Mucosa of rectum (tissue), 2 donors: Measurements from ENCODE around the gene FOXI1.

ENCODE experiments used
- H3K27ac ChIP-seq, 2 donors: one replicate each; pipeline ENCODE4 v1.7.0; 2013; ENCODE audit warnings: inconsistent platforms in 2 of 2, low read depth in 2 of 2, low read length in 2 of 2
- H3K27me3 ChIP-seq, 2 donors: one replicate each; pipeline ENCODE4 v1.7.0; 2013; ENCODE audit warnings: low read length in 2 of 2; ENCODE audit not compliant: control insufficient read depth in 2 of 2, insufficient read depth in 2 of 2
- H3K36me3 ChIP-seq, 2 donors: one replicate each; pipeline ENCODE4 v1.7.0; 2013; ENCODE audit warnings: low read length in 2 of 2; ENCODE audit not compliant: control insufficient read depth in 2 of 2, insufficient read depth in 2 of 2
- H3K4me1 ChIP-seq, 2 donors: one replicate each; pipeline ENCODE4 v1.7.0; 2013; ENCODE audit warnings: low read length in 2 of 2, mild to moderate bottlenecking in 1 of 2; ENCODE audit not compliant: control insufficient read depth in 2 of 2, insufficient read depth in 2 of 2
- H3K4me3 ChIP-seq, 2 donors: one replicate each; pipeline ENCODE4 v1.7.0; 2013; ENCODE audit warnings: low read length in 2 of 2
- H3K9ac ChIP-seq, 2 donors: one replicate each; pipeline ENCODE4 v1.7.0; 2013; ENCODE audit warnings: low read length in 2 of 2, low read depth in 1 of 2, mild to moderate bottlenecking in 1 of 2
- H3K9me3 ChIP-seq, 2 donors: one replicate each; pipeline ENCODE4 v1.7.0; 2013; ENCODE audit warnings: low read length in 2 of 2; ENCODE audit not compliant: control insufficient read depth in 2 of 2
- donor health status: healthy.
- donor health status: Normal muscosa, but diverticular disease.

The FOXI1 gene

GRCh38 chr5:170108266-170108785 is 2.6 kb downstream of the FOXI1 start:
- H3K36me3 ChIP-seq, result no peaks in the 10 kb centered on the region
- no peaks in the 10 kb centered on the region for H3K9me3 ChIP-seq
- no peak overlapping the region for H3K27ac ChIP-seq
- H3K4me3 ChIP-seq, result no peak overlapping the region
- H3K27me3 ChIP-seq, result no peaks in the 10 kb centered on the region
- no peaks in the 10 kb centered on the region for H3K4me1 ChIP-seq
- H3K9ac ChIP-seq, result no peak overlapping the region

- Histone ChIP-seq H3K4me1 (no peaks in the 10 kb centered on the region), H3K27me3 (no peaks in the 10 kb centered on the region), H3K36me3 (no peaks in the 10 kb centered on the region), H3K4me3 (no peak overlapping the region), H3K9ac (no peak overlapping the region), H3K9me3 (no peaks in the 10 kb centered on the region), H3K27ac (no peak overlapping the region)
Measured at GRCh38 chr5:170109059-170110031, 3.6 kb downstream of the FOXI1 start.

DNA sequence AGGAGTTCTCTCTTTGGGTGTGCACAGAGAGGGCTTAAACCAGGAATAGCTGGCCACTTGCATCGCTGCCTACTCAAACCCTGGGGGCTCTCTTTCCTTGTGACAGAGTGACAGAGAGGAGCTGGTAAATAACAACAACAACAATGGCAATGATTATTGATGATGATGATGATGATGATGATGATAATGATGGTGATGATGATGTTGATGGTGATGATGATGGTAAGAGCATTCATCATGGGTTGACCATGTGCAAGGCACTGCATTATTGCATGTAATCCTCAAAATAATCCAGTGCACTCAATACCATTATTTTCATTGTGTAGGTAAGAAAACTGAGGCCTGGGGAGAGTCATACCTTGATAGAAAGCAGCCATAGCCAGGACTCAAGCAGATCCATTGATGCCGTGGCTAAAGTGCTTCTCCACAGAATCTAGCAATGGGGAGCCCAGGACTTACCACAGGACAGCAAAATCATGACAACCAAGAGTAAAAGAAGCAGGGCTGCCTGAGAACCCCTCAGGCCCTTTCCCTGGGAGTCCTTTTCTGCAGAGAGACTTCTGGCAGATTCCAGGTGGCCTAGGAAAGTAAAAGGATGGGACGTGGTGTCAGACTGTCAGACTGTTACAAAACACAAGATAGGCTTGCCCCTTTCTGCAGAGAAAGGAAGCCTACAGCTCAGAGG is 4.8 kb downstream of the FOXI1 start:
- Histone ChIP-seq H3K9ac (no peak overlapping the region), H3K4me3 (no peak overlapping the region), H3K4me1 (no peaks in the 10 kb centered on the region), H3K27ac (no peak overlapping the region), H3K9me3 (no peaks in the 10 kb centered on the region), H3K27me3 (no peaks in the 10 kb centered on the region), H3K36me3 (no peaks in the 10 kb centered on the region)

GRCh38 chr5:170111088-170111785 is 5.5 kb downstream of the FOXI1 start:
- Histone ChIP-seq H3K36me3 (no peaks in the 10 kb centered on the region), H3K27me3 (no peaks in the 10 kb centered on the region), H3K4me1 (no peaks in the 10 kb centered on the region), H3K27ac (no peak overlapping the region), H3K4me3 (no peak overlapping the region), H3K9me3 (no peaks in the 10 kb centered on the region), H3K9ac (no peak overlapping the region)

GRCh38 chr5:170112876-170113521 is 7.3 kb downstream of the FOXI1 start:
- H3K36me3 ChIP-seq, result no peaks in the 10 kb centered on the region
- H3K27me3 ChIP-seq, result no peaks in the 10 kb centered on the region
- no peaks in the 10 kb centered on the region for H3K9me3 ChIP-seq
- H3K4me3 ChIP-seq, result no peak overlapping the region
- no peak overlapping the region for H3K9ac ChIP-seq
- no peak overlapping the region for H3K27ac ChIP-seq
- no peaks in the 10 kb centered on the region for H3K4me1 ChIP-seq

DNA sequence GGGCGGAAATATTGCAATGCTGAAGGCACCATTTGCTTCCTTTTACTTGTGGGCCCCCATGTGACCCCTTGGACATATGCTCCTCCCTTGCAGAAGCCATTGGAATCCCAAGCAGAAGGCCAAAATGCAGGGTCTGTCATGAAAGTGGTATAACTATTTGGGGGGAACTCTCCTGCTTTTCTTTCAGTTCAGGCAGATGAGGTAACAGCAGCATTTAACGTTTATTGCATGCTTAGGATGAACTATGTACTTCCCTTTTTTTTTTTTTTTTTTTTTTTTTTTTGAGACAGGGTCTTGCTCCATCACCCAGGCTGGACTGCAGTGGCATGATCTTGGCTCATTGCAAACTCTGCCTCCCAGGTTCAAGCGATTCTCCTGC is 7.8 kb downstream of the FOXI1 start:
- Histone ChIP-seq H3K9ac (no peak overlapping the region), H3K4me1 (no peaks in the 10 kb centered on the region), H3K9me3 (no peaks in the 10 kb centered on the region), H3K4me3 (no peak overlapping the region), H3K36me3 (no peaks in the 10 kb centered on the region), H3K27ac (no peak overlapping the region), H3K27me3 (no peaks in the 10 kb centered on the region)

GRCh38 chr5:170114271-170114670 is 8.6 kb downstream of the FOXI1 start:
- H3K36me3 ChIP-seq, result no peaks in the 10 kb centered on the region
- H3K9ac ChIP-seq, result no peak overlapping the region
- H3K4me1 ChIP-seq, result no peaks in the 10 kb centered on the region
- H3K4me3 ChIP-seq, result no peak overlapping the region
- no peak overlapping the region for H3K27ac ChIP-seq
- H3K27me3 ChIP-seq, result no peaks in the 10 kb centered on the region
- no peaks in the 10 kb centered on the region for H3K9me3 ChIP-seq

DNA sequence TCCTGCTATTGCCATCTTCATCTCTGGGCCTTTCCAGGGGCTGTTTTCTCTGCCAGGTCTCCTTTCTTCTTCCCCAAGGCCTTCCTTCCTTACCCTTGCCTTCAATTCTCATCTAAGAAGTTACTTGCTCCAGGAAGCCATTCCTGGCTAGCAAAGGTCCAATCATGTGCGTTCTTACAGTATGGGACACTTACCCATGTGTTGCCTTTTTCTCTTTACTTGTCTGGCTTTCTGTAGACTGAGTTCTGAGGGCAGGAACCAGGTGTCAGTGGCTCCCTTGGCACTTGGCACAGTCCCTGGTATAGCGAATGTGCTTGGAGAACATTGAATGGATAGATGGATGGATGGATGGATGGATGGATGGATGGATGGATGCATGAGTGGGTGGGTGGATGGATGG is 10.2 kb downstream of the FOXI1 start:
- H3K27ac ChIP-seq, result no peak overlapping the region
- H3K4me3 ChIP-seq, result no peak overlapping the region
- no peak overlapping the region for H3K9ac ChIP-seq
- no peaks in the 10 kb centered on the region for H3K27me3 ChIP-seq
- H3K4me1 ChIP-seq, result no peaks in the 10 kb centered on the region
- H3K36me3 ChIP-seq, result no peaks in the 10 kb centered on the region
- H3K9me3 ChIP-seq, result no peaks in the 10 kb centered on the region

DNA sequence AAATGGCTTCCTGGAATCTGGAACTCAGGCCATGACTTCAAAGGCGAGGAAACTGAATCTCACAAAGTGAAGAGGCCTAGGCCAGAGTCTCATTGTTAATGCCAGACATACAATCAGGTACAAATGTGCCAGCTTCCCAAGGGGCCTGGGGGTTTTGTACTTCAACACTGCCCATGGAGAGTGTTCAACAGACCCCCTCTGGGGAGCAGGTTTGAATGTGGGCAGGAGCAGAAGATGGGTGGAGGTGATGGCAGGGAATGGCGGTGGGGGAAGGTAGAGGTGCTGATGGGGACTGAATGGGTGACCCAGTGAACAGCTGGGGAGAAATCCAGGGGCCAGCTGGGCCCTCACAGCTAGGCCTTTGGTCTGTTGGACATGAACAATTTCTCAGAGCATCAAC is 12.0 kb downstream of the FOXI1 start:
- H3K36me3 ChIP-seq, result no peaks in the 10 kb centered on the region
- H3K4me1 ChIP-seq, result no peaks in the 10 kb centered on the region
- no peaks in the 10 kb centered on the region for H3K9me3 ChIP-seq
- H3K27me3 ChIP-seq, result no peaks in the 10 kb centered on the region
- H3K9ac ChIP-seq, result no peak overlapping the region
- no peak overlapping the region for H3K4me3 ChIP-seq
- H3K27ac ChIP-seq, result no peak overlapping the region
